ENCODE measurements around the gene TNFRSF8. TPM values are rescaled to one million over a fixed set of nuclear protein-coding genes. Genes with fewer than 3 reads are reported as not detected.

The TNFRSF8 gene
- total and polyA plus RNA-seq, 9 of the 15 experiments (the other 6 are each of a cell fraction or from before 2014, with no cell fraction given), result 3.5 to 38.4 (median 17.1) TPM

DNA sequence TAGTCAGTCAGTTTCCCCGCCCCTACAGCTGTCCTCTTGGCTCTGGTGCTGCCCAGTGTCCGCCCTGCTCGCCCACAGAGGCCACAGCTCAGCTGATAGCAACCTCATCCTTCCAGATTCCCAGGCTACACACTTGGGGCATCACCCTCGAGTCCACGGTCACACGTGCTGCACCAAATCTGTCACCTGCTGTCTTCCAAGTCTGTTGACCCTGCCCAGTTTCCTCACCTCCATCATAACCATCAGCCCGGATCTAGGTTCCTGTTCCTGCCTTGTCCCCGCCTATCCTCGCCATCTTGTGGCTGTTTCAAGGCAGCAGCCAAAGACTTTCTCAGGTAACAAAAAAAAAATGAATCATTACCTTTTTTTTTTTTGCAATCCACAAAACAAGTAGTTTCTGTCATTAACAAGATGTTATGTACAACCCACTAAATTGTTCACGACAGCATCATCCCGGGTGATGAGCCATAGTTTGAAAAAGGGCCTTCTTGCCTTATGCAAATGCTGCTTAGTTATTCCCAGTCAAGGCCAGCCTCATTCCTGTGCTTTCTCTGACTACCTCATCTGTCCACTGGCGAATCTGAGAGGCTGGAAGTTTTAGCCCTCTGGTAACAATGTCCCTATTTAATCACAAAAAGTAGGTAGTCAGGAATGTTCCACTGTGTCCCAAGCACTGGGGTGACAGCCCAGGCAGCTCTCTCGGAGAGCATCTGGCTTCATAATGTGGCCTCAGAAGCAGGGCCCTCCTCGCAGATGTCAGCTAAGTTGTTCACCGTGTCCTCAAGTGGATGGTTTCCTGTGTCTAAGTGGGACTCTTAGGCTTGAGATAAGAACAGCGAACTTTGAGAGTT lies 48.7 kb upstream of the TNFRSF8 start (continued):
- TF ChIP-seq, protein P1, sequence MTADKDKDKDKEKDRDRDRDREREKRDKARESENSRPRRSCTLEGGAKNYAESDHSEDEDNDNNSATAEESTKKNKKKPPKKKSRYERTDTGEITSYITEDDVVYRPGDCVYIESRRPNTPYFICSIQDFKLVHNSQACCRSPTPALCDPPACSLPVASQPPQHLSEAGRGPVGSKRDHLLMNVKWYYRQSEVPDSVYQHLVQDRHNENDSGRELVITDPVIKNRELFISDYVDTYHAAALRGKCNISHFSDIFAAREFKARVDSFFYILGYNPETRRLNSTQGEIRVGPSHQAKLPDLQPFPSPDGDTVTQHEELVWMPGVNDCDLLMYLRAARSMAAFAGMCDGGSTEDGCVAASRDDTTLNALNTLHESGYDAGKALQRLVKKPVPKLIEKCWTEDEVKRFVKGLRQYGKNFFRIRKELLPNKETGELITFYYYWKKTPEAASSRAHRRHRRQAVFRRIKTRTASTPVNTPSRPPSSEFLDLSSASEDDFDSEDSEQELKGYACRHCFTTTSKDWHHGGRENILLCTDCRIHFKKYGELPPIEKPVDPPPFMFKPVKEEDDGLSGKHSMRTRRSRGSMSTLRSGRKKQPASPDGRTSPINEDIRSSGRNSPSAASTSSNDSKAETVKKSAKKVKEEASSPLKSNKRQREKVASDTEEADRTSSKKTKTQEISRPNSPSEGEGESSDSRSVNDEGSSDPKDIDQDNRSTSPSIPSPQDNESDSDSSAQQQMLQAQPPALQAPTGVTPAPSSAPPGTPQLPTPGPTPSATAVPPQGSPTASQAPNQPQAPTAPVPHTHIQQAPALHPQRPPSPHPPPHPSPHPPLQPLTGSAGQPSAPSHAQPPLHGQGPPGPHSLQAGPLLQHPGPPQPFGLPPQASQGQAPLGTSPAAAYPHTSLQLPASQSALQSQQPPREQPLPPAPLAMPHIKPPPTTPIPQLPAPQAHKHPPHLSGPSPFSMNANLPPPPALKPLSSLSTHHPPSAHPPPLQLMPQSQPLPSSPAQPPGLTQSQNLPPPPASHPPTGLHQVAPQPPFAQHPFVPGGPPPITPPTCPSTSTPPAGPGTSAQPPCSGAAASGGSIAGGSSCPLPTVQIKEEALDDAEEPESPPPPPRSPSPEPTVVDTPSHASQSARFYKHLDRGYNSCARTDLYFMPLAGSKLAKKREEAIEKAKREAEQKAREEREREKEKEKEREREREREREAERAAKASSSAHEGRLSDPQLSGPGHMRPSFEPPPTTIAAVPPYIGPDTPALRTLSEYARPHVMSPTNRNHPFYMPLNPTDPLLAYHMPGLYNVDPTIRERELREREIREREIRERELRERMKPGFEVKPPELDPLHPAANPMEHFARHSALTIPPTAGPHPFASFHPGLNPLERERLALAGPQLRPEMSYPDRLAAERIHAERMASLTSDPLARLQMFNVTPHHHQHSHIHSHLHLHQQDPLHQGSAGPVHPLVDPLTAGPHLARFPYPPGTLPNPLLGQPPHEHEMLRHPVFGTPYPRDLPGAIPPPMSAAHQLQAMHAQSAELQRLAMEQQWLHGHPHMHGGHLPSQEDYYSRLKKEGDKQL (CRISPR knock-in tag; IDR thresholded peaks at IDR 0.05; ENCODE audit: borderline replicate concordance), result no peak
- TF ChIP-seq, protein P2, sequence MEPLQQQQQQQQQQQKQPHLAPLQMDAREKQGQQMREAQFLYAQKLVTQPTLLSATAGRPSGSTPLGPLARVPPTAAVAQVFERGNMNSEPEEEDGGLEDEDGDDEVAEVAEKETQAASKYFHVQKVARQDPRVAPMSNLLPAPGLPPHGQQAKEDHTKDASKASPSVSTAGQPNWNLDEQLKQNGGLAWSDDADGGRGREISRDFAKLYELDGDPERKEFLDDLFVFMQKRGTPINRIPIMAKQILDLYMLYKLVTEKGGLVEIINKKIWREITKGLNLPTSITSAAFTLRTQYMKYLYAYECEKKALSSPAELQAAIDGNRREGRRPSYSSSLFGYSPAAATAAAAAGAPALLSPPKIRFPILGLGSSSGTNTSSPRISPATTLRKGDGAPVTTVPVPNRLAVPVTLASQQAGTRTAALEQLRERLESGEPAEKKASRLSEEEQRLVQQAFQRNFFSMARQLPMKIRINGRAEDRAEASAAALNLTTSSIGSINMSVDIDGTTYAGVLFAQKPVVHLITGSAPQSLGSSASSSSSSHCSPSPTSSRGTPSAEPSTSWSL (CRISPR knock-in tag; IDR thresholded peaks at IDR 0.05; ENCODE audit: borderline replicate concordance), result no peak
- TF ChIP-seq, protein P3, sequence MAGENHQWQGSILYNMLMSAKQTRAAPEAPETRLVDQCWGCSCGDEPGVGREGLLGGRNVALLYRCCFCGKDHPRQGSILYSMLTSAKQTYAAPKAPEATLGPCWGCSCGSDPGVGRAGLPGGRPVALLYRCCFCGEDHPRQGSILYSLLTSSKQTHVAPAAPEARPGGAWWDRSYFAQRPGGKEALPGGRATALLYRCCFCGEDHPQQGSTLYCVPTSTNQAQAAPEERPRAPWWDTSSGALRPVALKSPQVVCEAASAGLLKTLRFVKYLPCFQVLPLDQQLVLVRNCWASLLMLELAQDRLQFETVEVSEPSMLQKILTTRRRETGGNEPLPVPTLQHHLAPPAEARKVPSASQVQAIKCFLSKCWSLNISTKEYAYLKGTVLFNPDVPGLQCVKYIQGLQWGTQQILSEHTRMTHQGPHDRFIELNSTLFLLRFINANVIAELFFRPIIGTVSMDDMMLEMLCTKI (IDR thresholded peaks at IDR 0.05; ENCODE audit: partially characterized antibody), result no peak
- peak; percentile 33 for TF ChIP-seq SIRT6 (IDR thresholded peaks at IDR 0.05; ENCODE audit: low read depth, low read length)
- TF ChIP-seq, protein P4, sequence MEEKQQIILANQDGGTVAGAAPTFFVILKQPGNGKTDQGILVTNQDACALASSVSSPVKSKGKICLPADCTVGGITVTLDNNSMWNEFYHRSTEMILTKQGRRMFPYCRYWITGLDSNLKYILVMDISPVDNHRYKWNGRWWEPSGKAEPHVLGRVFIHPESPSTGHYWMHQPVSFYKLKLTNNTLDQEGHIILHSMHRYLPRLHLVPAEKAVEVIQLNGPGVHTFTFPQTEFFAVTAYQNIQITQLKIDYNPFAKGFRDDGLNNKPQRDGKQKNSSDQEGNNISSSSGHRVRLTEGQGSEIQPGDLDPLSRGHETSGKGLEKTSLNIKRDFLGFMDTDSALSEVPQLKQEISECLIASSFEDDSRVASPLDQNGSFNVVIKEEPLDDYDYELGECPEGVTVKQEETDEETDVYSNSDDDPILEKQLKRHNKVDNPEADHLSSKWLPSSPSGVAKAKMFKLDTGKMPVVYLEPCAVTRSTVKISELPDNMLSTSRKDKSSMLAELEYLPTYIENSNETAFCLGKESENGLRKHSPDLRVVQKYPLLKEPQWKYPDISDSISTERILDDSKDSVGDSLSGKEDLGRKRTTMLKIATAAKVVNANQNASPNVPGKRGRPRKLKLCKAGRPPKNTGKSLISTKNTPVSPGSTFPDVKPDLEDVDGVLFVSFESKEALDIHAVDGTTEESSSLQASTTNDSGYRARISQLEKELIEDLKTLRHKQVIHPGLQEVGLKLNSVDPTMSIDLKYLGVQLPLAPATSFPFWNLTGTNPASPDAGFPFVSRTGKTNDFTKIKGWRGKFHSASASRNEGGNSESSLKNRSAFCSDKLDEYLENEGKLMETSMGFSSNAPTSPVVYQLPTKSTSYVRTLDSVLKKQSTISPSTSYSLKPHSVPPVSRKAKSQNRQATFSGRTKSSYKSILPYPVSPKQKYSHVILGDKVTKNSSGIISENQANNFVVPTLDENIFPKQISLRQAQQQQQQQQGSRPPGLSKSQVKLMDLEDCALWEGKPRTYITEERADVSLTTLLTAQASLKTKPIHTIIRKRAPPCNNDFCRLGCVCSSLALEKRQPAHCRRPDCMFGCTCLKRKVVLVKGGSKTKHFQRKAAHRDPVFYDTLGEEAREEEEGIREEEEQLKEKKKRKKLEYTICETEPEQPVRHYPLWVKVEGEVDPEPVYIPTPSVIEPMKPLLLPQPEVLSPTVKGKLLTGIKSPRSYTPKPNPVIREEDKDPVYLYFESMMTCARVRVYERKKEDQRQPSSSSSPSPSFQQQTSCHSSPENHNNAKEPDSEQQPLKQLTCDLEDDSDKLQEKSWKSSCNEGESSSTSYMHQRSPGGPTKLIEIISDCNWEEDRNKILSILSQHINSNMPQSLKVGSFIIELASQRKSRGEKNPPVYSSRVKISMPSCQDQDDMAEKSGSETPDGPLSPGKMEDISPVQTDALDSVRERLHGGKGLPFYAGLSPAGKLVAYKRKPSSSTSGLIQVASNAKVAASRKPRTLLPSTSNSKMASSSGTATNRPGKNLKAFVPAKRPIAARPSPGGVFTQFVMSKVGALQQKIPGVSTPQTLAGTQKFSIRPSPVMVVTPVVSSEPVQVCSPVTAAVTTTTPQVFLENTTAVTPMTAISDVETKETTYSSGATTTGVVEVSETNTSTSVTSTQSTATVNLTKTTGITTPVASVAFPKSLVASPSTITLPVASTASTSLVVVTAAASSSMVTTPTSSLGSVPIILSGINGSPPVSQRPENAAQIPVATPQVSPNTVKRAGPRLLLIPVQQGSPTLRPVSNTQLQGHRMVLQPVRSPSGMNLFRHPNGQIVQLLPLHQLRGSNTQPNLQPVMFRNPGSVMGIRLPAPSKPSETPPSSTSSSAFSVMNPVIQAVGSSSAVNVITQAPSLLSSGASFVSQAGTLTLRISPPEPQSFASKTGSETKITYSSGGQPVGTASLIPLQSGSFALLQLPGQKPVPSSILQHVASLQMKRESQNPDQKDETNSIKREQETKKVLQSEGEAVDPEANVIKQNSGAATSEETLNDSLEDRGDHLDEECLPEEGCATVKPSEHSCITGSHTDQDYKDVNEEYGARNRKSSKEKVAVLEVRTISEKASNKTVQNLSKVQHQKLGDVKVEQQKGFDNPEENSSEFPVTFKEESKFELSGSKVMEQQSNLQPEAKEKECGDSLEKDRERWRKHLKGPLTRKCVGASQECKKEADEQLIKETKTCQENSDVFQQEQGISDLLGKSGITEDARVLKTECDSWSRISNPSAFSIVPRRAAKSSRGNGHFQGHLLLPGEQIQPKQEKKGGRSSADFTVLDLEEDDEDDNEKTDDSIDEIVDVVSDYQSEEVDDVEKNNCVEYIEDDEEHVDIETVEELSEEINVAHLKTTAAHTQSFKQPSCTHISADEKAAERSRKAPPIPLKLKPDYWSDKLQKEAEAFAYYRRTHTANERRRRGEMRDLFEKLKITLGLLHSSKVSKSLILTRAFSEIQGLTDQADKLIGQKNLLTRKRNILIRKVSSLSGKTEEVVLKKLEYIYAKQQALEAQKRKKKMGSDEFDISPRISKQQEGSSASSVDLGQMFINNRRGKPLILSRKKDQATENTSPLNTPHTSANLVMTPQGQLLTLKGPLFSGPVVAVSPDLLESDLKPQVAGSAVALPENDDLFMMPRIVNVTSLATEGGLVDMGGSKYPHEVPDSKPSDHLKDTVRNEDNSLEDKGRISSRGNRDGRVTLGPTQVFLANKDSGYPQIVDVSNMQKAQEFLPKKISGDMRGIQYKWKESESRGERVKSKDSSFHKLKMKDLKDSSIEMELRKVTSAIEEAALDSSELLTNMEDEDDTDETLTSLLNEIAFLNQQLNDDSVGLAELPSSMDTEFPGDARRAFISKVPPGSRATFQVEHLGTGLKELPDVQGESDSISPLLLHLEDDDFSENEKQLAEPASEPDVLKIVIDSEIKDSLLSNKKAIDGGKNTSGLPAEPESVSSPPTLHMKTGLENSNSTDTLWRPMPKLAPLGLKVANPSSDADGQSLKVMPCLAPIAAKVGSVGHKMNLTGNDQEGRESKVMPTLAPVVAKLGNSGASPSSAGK (IDR thresholded peaks at IDR 0.05), result peak; percentile 94
